SK-N-SH (cell line): ENCODE measurements around the gene OCSTAMP. TPM values are rescaled to one million over a fixed set of nuclear protein-coding genes. Genes with fewer than 3 reads are reported as not detected.

Experiments used
- CTCF ChIA-PET: fragments of 300-600, 350-600 bp; formaldehyde crosslinking; extraction: SDS; loops from one replicate; lab custom pipeline; 2021; lab: Yijun Ruan, JAX
- POLR2A ChIA-PET: fragments of 350-600 bp; sonication (Branson Sonifier 250); formaldehyde crosslinking; extraction: SDS; loops from one replicate; lab custom pipeline; 2020; ENCODE audit warnings: antibody characterized with exemption, inconsistent platforms; lab: Yijun Ruan, JAX
- DNase-seq: peaks from one replicate; pipeline ENCODE4 v3.0.0; 2012
- H2AFZ ChIP-seq: fragments of 200-600 bp; sonication (generic); 2 replicates; pipeline ENCODE4 v1.8.1; 2016; ENCODE audit warnings: antibody characterized with exemption, mild to moderate bottlenecking, low read depth
- H3F3A ChIP-seq: fragments of 200-600 bp; sonication (generic); replicated peaks from 2 replicates; pipeline ENCODE3; 2016; ENCODE audit warnings: antibody characterized with exemption, mild to moderate bottlenecking; ENCODE audit not compliant: insufficient read depth
- H3K27ac ChIP-seq, 2 experiments: fragments of 200-500 bp in 1 of 2; fragments of 200-600 bp in 1 of 2; sonication (Bioruptor generic) in 1 of 2; sonication (generic), shearing (Covaris generic) in 1 of 2; 2 replicates each; pipeline versions ENCODE4 v1.5.1 to v1.6.1; 2014 to 2016; ENCODE audit warnings: low read depth in 2 of 2, inconsistent platforms in 1 of 2, low read length in 1 of 2, mild to moderate bottlenecking in 1 of 2, mixed read lengths in 1 of 2
- H3K27me3 ChIP-seq: fragments of 200-600 bp; sonication (generic), shearing (Covaris generic); 2 replicates; pipeline ENCODE4 v1.6.1; 2016; ENCODE audit warnings: mixed run types; ENCODE audit not compliant: insufficient read depth
- H3K36me3 ChIP-seq, 2 experiments: fragments of 200-500 bp in 1 of 2; fragments of 200-600 bp in 1 of 2; sonication (Bioruptor generic) in 1 of 2; sonication (generic) in 1 of 2; replicated peaks in 1 of 2; 2 replicates each; pipeline versions ENCODE3 to v1.5.1; 2014 to 2016; ENCODE audit warnings: low read length in 1 of 2, mild to moderate bottlenecking in 1 of 2; ENCODE audit not compliant: insufficient read depth in 2 of 2, control insufficient read depth in 1 of 2
- H3K4me1 ChIP-seq, 2 experiments: fragments of 200-500 bp in 1 of 2; fragments of 200-600 bp in 1 of 2; sonication (Bioruptor generic) in 1 of 2; sonication (generic), shearing (Covaris generic) in 1 of 2; 2 replicates each; pipeline versions ENCODE4 v1.5.1 to v1.6.1; 2014 to 2016; ENCODE audit warnings: low read depth in 1 of 2, low read length in 1 of 2, mixed run types in 1 of 2; ENCODE audit not compliant: insufficient read depth in 2 of 2, control insufficient read depth in 1 of 2
- H3K4me2 ChIP-seq: fragments of 200-600 bp; sonication (generic), shearing (Covaris generic); 2 replicates; pipeline ENCODE4 v1.6.1; 2017; ENCODE audit warnings: mixed run types
- H3K4me3 ChIP-seq, 2 experiments: fragments of 200-500 bp in 1 of 2; fragments of 200-600 bp in 1 of 2; sonication (Bioruptor generic) in 1 of 2; sonication (generic), shearing (Covaris generic) in 1 of 2; 2 replicates each; pipeline versions ENCODE4 v1.5.1 to v1.8.1; 2014 to 2016; ENCODE audit warnings: low read depth in 2 of 2, inconsistent platforms in 1 of 2, low read length in 1 of 2, mild to moderate bottlenecking in 1 of 2, mixed read lengths in 1 of 2, moderate library complexity in 1 of 2
- H3K79me2 ChIP-seq: fragments of 200-600 bp; sonication (generic); 2 replicates; pipeline ENCODE4 v1.8.1; 2017; ENCODE audit warnings: mild to moderate bottlenecking; ENCODE audit not compliant: insufficient read depth
- H3K9ac ChIP-seq: fragments of 200-600 bp; sonication (generic); 2 replicates; pipeline ENCODE4 v1.6.1; 2017; ENCODE audit warnings: mixed run types
- H3K9me2 ChIP-seq: fragments of 200-600 bp; sonication (generic); 2 replicates; pipeline ENCODE4 v1.6.1; 2017; ENCODE audit warnings: mixed run types
- H3K9me3 ChIP-seq: fragments of 200-600 bp; sonication (generic); 2 replicates; pipeline ENCODE4 v1.6.1; 2017; ENCODE audit warnings: mixed run types, mild to moderate bottlenecking, moderate library complexity
- H4K20me1 ChIP-seq: fragments of 200-600 bp; sonication (generic); 2 replicates; pipeline ENCODE4 v1.6.1; 2017; ENCODE audit warnings: mild to moderate bottlenecking, mixed run types; ENCODE audit not compliant: insufficient read depth
- CHD2 ChIP-seq: fragments of 150-350 bp; IDR thresholded peaks from 2 replicates; pipeline ENCODE4 v1.6.1; 2018; ENCODE audit warnings: low read length; ENCODE audit not compliant: partially characterized antibody
- FOXJ3 ChIP-seq: sonication (generic); formaldehyde crosslinking; IDR thresholded peaks from 2 replicates; pipeline ENCODE4 v1.5.1; 2020; ENCODE audit warnings: mild to moderate bottlenecking, missing genetic modification reagents
- FOXM1 ChIP-seq: IDR thresholded peaks from 2 replicates; pipeline ENCODE4 v1.4.0; 2012; ENCODE audit warnings: low read depth, mild to moderate bottlenecking
- GATA2 ChIP-seq: sonication (generic); formaldehyde crosslinking; IDR thresholded peaks from 2 replicates; pipeline ENCODE4 v1.5.0; 2020; ENCODE audit warnings: mild to moderate bottlenecking, missing genetic modification reagents
- RAD21 ChIP-seq: IDR thresholded peaks from 2 replicates; pipeline ENCODE4 v1.6.1; 2012; ENCODE audit warnings: mild to moderate bottlenecking, low read length
- SIN3A ChIP-seq: IDR thresholded peaks from 2 replicates; pipeline ENCODE4 v1.6.1; 2012; ENCODE audit warnings: low read depth, mild to moderate bottlenecking, low read length, moderate library complexity, borderline replicate concordance
- SMC3 ChIP-seq: IDR thresholded peaks from 2 replicates; pipeline ENCODE4 v1.6.1; 2012; ENCODE audit warnings: low read depth, low read length, improper control_type of control experiment
- TEAD4 ChIP-seq: IDR thresholded peaks from 2 replicates; pipeline ENCODE4 v1.4.0; 2012; ENCODE audit warnings: mild to moderate bottlenecking, borderline replicate concordance; ENCODE audit not compliant: insufficient read depth
- WGBS: methylation state at CpG from one replicate; pipeline ENCODE4 v1.1.6; 2017; ENCODE audit warnings: low lambda C conversion rate; 5-methylcytosine and 5-hydroxymethylcytosine counted together
- polyA plus RNA-seq, 3 experiments: library from polyadenylated mRNA; depleted of rRNA; stranded (reverse); fragments of >200 nt; gene quantifications; 2 replicates each; pipeline ENCODE4 v1.2.3, GENCODE V29; 2012
- TF ChIP-seq, protein P1 (sequence below): IDR thresholded peaks from 2 replicates; pipeline ENCODE4; 2012
- TF ChIP-seq, protein P2 (sequence below): fragments of 150-350 bp; IDR thresholded peaks from 2 replicates; pipeline ENCODE4 v1.6.1; 2017; ENCODE audit warnings: antibody characterized with exemption, low read length, low read depth, borderline replicate concordance
- TF ChIP-seq, protein P3 (sequence below): fragments of 200-600 bp; sonication (generic); IDR thresholded peaks from 2 replicates; pipeline ENCODE4 v1.6.1; 2017; ENCODE audit warnings: antibody characterized with exemption, mild to moderate bottlenecking, moderate library complexity
- TF ChIP-seq, protein P4 (sequence below): IDR thresholded peaks from 2 replicates; pipeline ENCODE4 v1.6.1; 2012; ENCODE audit warnings: mild to moderate bottlenecking, low read depth, low read length, moderate library complexity
- TF ChIP-seq, protein P5 (sequence below): IDR thresholded peaks from 2 replicates; pipeline ENCODE4 v1.4.0; 2012; ENCODE audit warnings: low read depth, borderline replicate concordance

OCSTAMP gene
- polyA plus RNA-seq, 1 of the 3 experiments (the other 2 are of a cell fraction), result not detected

DNA sequence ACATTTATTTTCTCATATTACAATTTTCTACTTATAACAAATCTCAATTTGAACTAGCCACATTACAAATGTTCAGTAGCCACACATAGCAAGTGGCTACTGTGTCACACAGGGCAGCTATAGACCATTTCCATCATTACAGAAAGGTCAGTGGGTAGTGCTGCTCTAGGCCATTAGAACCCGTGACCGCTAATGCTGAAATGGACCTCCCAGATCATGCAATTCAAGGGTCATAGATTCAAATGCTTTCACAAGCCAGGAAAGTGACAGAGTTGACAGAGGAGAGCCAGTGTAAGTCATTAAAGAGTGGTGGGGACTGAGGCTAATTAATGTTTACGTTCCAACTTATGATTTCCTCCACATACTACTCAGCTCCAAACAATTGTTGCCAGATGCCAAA, 3.5 kb upstream of the OCSTAMP start:
- H3F3A ChIP-seq, result no peaks in the 10 kb centered on the region
- ChIA-PET POLR2A (no interaction called here), CTCF (interaction anchor here (0.6 to 1.2 kb wide), 3 partner anchors 8 to 13 kb away, joined by 3 to 5 read pairs (median 4); no protein-coding TSS in a partner anchor)
- H3K9me3 ChIP-seq, result no peaks in the 10 kb centered on the region
- no peaks in the 10 kb centered on the region for H3K9me2 ChIP-seq
- no peak overlapping the region for H2AFZ ChIP-seq
- H3K4me3 ChIP-seq, result no peak overlapping the region
- no peaks in the 10 kb centered on the region for H4K20me1 ChIP-seq
- no peak overlapping the region for H3K9ac ChIP-seq
- DNase-seq, result no peak
- 71% methylated on average over 3 of the region's 3 CpGs for WGBS
- no peak overlapping the region for H3K4me2 ChIP-seq
- H3K27me3 ChIP-seq, result no peaks in the 10 kb centered on the region; the same call in 1 of the 2 replicates
- no peak overlapping the region for H3K27ac ChIP-seq
- TF ChIP-seq, protein P1, sequence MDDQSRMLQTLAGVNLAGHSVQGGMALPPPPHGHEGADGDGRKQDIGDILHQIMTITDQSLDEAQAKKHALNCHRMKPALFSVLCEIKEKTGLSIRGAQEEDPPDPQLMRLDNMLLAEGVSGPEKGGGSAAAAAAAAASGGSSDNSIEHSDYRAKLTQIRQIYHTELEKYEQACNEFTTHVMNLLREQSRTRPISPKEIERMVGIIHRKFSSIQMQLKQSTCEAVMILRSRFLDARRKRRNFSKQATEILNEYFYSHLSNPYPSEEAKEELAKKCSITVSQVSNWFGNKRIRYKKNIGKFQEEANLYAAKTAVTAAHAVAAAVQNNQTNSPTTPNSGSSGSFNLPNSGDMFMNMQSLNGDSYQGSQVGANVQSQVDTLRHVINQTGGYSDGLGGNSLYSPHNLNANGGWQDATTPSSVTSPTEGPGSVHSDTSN, result no peak
- TF ChIP-seq RAD21 (no peak), FOXJ3 (CRISPR knock-in tag) (no peak), FOXM1 (no peak), TEAD4 (no peak), GATA2 (CRISPR knock-in tag) (no peak)
- TF ChIP-seq, protein P2, sequence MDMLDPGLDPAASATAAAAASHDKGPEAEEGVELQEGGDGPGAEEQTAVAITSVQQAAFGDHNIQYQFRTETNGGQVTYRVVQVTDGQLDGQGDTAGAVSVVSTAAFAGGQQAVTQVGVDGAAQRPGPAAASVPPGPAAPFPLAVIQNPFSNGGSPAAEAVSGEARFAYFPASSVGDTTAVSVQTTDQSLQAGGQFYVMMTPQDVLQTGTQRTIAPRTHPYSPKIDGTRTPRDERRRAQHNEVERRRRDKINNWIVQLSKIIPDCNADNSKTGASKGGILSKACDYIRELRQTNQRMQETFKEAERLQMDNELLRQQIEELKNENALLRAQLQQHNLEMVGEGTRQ, result no peak
- TF ChIP-seq, protein P3, sequence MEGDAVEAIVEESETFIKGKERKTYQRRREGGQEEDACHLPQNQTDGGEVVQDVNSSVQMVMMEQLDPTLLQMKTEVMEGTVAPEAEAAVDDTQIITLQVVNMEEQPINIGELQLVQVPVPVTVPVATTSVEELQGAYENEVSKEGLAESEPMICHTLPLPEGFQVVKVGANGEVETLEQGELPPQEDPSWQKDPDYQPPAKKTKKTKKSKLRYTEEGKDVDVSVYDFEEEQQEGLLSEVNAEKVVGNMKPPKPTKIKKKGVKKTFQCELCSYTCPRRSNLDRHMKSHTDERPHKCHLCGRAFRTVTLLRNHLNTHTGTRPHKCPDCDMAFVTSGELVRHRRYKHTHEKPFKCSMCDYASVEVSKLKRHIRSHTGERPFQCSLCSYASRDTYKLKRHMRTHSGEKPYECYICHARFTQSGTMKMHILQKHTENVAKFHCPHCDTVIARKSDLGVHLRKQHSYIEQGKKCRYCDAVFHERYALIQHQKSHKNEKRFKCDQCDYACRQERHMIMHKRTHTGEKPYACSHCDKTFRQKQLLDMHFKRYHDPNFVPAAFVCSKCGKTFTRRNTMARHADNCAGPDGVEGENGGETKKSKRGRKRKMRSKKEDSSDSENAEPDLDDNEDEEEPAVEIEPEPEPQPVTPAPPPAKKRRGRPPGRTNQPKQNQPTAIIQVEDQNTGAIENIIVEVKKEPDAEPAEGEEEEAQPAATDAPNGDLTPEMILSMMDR, result no peak
- H3K36me3 ChIP-seq, result no peaks in the 10 kb centered on the region
- H3K4me1 ChIP-seq, result peaks cover 0 to 4% of the 10 kb centered on the region in 2 experiments; a peak in 1 of 4 replicates
- H3K79me2 ChIP-seq, result no peaks in the 10 kb centered on the region

DNA sequence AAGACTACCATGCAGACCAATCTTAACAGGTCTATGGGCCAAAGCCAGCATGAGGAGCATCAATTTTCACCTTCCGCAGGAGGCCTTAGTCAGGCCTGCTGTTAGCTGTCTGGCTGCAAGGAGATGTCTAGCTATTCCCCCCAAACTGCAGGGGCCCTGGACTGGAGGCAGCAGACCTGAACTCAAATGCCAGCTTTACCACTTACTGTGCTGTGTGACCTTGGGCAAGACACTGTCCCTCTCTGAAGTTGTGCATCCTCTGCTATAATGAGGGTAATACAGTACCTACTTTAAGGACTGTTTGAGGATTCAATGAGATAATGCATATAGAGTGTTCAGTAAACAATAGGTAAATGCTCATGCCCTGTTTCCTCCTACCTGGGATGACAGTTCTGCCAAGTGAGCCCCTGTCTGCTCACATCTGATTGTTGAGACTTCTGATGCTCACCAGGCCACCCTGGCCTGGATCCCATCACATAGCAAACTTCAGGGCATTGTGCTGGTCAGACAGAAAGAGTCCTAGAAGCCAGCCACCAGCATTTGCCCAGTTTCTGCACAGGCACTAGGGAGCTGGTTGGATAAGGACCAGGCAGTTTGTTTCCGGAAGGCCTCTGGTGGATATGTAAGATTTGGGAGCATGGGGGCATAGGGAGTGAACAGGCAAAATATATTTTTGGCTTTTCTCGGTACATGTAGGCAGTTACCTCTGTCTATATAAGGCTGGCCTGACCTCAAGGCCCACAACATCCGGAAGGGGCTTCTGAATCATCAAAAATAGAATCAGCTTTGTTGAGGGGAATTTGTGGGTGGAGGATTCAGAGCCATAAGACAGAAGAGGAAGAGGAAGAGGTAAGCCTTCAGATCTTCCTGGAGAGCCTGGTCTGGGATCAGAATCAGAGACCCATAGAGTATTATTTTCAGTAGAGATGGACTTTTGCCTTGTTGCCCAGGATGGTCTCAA, 2.3 kb upstream of the OCSTAMP start:
- no peak overlapping the region for H3K4me2 ChIP-seq
- POLR2A ChIA-PET, result interaction anchor here (0.6 to 0.8 kb wide), 2 partner anchors 136 to 141 kb away, joined by 5 read pairs; partner anchors contain the start of gene TP53RK
- no peak overlapping the region for H2AFZ ChIP-seq
- H3K36me3 ChIP-seq, result no peaks in the 10 kb centered on the region
- no peaks in the 10 kb centered on the region for H3F3A ChIP-seq
- H3K4me1 ChIP-seq, result peaks cover 0 to 4% of the 10 kb centered on the region in 2 experiments; a peak in 1 of 4 replicates
- no peak overlapping the region for H3K27ac ChIP-seq
- no peaks in the 10 kb centered on the region for H3K9me3 ChIP-seq
- no peak for DNase-seq
- H3K9me2 ChIP-seq, result no peaks in the 10 kb centered on the region
- CTCF ChIA-PET, result interaction anchor here (1.2 to 4.1 kb wide), 3 partner anchors 9 to 13 kb away, joined by 3 to 25 read pairs (median 5); no protein-coding TSS in a partner anchor
- H3K9ac ChIP-seq, result no peak overlapping the region
- H4K20me1 ChIP-seq, result no peaks in the 10 kb centered on the region
- H3K4me3 ChIP-seq, result no peak overlapping the region
- H3K79me2 ChIP-seq, result no peaks in the 10 kb centered on the region
- no peaks in the 10 kb centered on the region; the same call in 1 of the 2 replicates for H3K27me3 ChIP-seq
- WGBS, result 55% methylated on average over 4 of the region's 4 CpGs
- no peak for TF ChIP-seq CHD2
- TF ChIP-seq, protein P4, sequence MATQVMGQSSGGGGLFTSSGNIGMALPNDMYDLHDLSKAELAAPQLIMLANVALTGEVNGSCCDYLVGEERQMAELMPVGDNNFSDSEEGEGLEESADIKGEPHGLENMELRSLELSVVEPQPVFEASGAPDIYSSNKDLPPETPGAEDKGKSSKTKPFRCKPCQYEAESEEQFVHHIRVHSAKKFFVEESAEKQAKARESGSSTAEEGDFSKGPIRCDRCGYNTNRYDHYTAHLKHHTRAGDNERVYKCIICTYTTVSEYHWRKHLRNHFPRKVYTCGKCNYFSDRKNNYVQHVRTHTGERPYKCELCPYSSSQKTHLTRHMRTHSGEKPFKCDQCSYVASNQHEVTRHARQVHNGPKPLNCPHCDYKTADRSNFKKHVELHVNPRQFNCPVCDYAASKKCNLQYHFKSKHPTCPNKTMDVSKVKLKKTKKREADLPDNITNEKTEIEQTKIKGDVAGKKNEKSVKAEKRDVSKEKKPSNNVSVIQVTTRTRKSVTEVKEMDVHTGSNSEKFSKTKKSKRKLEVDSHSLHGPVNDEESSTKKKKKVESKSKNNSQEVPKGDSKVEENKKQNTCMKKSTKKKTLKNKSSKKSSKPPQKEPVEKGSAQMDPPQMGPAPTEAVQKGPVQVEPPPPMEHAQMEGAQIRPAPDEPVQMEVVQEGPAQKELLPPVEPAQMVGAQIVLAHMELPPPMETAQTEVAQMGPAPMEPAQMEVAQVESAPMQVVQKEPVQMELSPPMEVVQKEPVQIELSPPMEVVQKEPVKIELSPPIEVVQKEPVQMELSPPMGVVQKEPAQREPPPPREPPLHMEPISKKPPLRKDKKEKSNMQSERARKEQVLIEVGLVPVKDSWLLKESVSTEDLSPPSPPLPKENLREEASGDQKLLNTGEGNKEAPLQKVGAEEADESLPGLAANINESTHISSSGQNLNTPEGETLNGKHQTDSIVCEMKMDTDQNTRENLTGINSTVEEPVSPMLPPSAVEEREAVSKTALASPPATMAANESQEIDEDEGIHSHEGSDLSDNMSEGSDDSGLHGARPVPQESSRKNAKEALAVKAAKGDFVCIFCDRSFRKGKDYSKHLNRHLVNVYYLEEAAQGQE, result no peak
- TF ChIP-seq SMC3, result no peak
- no peak for TF ChIP-seq FOXJ3 (CRISPR knock-in tag)
- no peak for TF ChIP-seq SIN3A
- TF ChIP-seq, protein P5, sequence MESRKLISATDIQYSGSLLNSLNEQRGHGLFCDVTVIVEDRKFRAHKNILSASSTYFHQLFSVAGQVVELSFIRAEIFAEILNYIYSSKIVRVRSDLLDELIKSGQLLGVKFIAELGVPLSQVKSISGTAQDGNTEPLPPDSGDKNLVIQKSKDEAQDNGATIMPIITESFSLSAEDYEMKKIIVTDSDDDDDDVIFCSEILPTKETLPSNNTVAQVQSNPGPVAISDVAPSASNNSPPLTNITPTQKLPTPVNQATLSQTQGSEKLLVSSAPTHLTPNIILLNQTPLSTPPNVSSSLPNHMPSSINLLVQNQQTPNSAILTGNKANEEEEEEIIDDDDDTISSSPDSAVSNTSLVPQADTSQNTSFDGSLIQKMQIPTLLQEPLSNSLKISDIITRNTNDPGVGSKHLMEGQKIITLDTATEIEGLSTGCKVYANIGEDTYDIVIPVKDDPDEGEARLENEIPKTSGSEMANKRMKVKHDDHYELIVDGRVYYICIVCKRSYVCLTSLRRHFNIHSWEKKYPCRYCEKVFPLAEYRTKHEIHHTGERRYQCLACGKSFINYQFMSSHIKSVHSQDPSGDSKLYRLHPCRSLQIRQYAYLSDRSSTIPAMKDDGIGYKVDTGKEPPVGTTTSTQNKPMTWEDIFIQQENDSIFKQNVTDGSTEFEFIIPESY, result no peak
